NCI-H345 (cell line): Measurements from ENCODE around the gene FBXO48.
A peak's percentile ranks its signal among the peaks of the same experiment; 100 is the strongest.
"Not testable (repeated sequence)": the region's sequence is repeated elsewhere in the genome, so short reads cannot be mapped to it uniquely, and the experiment has no call there.

Source experiments
- DNase-seq: peaks from one replicate; lab custom pipeline; 2025; lab: John Stamatoyannopoulos, UW

The FBXO48 gene, protein sequence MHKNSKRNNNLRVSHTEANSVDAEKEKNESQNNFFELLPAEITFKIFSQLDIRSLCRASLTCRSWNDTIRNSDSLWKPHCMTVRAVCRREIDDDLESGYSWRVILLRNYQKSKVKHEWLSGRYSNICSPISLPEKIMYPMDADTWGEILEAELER

DNA sequence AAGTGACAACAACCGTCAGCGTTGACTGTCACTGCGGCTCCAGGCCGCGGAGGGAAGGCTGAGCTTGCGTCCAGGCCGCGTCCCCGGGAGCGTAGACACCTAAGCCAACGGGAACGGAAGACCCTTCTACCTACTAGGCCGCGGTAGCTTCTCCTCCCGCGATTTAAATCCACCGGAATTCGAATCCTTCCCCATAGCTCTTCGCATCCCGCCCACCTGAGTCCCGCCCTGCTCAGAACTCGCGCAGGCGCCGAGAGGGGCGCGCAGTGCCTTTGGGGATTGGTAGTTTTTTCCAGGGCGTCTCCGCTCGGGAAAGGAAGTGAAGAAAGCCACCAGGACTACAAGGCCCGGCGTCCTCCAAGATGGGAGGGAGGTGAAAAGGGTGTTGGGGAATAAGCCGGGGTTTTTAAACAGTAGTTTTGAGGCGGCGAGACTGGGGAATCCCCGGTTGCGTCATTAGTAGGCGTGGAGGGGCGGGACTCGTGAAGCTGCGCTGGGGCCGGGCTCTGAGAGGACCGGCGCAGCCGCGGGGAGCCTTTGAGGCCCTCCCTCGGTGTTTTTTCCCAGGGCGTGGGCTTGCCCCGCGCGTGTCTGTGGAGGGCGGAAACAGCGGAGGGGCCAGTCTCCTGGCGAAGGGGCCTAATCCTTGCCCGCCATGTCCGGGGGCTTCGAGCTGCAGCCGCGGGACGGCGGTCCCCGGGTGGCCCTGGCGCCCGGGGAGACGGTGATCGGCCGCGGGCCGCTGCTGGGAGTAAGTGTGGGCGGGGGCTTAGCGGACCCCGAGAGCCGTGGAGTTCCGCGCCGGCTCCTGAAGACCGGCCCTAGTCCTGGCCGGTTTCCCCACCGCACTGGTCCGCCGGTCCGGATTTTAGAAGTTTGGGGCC is at the start of gene FBXO48, which contains the start of gene APLF:
FBXO48 (minus strand) TSS at position 218 of the 884 bp plus-strand sequence. CDS start 2,149 bp downstream, outside the sequence.
APLF (plus strand) TSS at position 509 of the 884 bp plus-strand sequence; CDS start at position 656, 147 bp downstream.
- DNase-seq: peak; percentile 99

DNA sequence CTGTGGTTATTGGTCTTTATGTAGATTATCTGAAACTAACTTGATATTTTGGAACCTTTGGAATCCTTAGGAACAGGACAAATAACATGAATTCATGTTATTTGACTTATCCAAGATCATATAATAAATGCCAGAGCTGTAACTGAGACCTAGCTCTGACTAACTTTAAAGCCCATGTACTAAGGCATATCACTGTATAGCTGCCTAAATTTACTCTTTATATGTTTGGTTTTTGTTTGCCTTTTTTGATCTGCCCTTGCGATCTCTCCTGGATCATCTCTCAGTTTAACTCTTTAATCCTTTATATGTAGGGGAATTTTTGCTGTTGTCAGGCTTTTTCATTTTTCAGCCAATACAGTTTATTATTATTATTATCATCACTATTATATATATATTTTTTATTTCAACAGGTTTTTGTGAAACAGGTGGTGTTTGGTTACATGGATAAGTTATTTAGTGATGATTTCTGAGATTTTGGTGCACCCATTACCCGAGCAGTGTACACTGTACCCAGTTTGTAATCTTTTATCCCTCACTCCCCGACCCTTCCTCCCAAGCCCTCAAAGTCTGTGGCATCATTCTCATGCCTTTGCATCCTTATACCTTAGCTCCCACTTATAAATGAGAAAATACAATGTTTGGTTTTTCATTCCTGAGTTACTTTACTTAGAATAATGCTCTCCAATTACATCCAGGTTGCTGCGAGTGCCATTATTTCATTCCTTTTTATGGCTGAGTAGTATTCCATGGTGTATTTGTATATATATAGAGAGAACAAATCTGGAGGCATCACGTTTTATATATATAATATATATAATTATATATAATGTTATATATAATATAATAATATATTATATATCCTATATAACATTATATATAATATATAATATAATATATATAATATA is 49.2 kb upstream of the FBXO48 start:
- no peak for DNase-seq

DNA sequence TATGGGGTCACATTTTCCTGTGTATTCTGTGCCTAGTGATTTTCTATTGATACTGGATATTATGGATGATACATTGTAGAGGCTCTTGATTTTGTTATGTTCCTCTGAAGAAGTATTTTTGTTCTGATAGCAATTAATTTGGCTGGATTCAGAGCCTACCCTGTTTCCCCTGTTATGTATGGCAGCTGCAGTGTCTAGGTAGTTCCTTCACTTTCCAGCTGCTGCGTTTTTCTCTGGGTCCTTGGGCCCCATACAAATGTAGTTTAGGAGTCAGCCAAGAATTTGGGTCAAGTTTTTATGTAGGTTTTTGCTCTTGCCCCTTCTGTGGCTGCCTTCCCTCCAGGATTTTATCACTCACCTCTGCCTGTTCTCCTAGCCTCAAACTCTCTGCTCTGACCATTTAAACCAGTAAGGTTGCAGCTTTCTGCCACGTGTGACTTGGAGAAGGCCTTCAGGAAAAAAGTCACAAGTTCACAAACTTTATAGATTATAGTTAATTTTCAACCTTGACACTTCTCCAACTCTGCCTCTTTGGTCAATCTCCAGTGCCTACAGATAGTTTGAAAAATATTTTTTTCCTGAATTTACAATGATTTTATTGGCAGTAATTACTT is 47.3 kb upstream of the FBXO48 start:
- DNase-seq: no peak

DNA sequence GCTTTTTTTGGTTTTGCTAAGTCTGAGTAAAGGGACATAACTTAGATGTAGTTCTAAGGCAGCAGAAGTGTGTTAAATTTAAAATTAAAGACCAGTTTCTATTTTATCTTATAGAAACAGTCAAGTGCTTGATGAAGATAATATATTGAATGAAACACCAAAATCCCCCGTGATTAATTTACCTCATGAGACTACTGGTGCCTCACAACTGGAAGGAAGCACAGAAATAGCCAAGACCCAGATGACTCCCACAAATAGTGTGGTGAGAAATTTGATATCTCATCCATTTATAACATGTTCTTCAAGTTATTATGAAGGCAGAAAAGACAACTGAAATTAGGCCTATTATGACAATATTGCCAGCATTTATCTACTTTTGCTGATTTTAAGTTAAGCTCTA is 45.9 kb upstream of the FBXO48 start:
- no peak for DNase-seq

DNA sequence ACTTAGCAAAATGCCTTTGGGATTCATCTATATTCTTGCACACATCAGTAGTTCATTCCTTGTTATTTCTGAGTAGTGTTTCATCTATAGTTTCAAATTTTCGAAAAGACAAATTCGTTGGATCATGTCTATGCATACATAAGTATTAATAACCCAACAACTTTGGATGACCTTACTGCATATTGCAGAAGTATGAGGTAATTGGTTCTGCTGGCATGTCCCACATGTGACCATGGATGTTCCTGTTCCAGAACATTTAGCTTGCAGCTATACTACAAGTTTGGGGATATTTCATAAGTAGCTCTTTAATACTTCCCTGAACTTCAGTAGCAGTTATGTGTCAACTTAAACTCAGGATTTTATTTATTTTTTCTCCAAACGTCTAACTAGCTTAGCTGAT is 45.2 kb upstream of the FBXO48 start:
- DNase-seq: no peak

DNA sequence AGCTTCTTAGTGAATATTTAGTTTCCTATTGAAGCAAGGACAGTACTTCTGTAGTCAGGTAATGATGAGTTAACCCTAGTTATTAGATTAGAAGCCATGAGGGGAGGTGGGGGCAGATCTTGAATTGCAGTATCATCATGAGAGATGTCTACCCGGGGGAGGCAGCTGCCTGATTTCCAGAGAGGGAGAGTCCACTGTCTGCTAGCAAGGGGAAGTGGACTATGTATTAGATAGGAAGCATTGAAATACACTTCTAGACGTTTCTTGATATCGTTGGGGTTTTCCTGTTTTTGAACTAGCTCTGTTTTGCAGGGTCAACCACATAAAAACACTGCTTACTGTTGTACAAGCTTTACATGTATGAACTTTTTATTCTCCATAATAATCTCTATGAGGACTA is 39.1 kb upstream of the FBXO48 start:
- DNase-seq: no peak

DNA sequence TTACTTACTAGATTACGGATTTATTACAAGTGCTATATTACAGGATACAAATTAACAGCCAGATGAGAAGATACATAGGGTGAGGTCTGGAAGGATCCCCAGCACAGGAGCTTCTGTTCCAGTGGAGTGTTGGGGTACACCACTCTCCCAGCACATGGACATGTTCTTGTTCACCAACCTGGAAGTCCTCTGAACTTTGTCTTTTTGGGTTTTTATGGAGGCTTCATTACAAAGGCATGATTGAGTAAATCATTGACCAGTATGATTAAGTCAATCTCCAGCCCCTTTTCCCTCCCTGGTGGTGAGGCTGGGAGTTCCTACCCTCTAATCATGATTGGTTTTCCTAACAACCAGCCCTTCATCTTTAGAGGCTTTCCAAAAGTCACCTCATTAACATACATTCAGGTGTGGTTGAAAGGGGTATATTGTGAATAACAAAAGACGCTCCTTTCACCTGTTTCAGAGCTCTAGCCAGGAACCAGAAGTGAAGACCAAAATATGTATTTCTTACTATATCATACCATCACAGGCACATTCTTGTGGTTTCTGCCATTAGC is 38.6 kb upstream of the FBXO48 start:
- no peak for DNase-seq

DNA sequence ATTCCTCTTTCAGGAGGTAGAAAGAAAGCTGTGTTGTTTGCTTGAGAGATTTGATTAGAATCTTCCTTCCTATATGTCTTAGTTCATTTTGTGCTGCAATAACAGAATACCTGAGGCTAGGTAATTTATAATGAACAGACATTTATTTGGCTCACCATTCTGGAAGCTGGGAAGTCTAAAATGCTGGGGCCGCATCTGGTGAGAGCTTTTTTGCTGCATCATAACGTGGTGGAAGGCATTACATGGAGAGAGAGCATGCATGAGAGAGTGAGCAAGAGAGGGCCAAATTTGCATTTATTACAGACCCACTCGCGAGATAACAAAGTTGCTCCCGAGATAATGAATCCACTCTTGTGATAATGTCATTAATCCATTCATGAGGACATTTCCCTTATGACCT is 34.7 kb upstream of the FBXO48 start:
- no peak for DNase-seq

DNA sequence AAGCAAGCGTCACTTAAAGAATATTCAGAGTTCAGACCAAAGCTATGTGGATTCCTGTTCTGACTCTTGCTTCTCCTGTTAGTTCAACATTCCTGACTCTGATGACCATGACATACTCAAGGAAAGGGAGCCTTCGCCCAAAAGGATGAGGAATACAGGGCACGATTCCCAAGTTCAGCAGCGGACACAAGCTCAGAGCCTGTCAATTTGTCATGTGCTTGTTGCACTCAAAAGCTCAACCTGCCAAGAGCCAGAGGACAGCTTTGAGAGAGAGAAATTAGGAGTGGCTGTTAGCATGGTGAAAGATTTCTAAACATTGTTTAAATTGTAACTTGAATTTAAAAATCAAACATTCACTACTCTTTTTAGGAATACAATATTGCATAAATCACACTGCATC is 33.6 kb upstream of the FBXO48 start:
- DNase-seq: no peak

DNA sequence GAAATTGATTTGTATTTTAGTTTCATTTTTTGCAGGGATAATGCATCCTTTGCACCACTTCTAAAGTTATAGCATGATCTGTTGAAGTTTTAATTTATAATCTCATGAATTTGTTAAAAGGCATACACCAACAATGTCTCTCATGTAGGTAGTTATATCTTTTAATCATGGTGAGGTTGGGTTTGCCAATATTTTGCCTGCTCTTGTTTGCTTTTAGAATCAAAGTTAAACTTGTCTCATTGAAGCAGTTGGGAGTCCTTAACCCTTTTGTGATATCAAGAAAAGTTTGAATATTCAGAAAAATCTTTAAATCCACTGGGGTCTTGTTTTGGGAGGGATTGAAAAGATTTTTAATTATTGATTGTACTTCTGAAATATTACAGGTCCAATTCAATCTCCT is 32.0 kb upstream of the FBXO48 start:
- DNase-seq: no peak

DNA sequence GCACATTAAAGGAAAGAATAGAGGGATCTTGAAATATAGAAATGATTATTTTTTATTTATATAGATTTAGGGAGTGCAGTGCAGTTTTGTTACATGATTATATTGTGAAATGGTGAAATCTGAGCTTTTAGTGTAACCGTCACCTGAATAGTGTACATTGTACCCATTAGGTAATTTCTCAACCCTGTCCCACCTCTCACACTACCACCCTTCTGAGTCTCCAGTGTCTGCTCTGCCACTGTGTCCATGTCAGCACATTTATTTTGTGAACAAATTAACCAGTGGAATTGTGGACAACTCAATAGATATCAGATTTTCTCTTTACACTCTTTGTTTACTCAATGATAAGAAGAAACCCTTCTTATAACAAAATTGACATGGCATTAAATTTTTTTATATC is 24.5 kb upstream of the FBXO48 start:
- no peak for DNase-seq

DNA sequence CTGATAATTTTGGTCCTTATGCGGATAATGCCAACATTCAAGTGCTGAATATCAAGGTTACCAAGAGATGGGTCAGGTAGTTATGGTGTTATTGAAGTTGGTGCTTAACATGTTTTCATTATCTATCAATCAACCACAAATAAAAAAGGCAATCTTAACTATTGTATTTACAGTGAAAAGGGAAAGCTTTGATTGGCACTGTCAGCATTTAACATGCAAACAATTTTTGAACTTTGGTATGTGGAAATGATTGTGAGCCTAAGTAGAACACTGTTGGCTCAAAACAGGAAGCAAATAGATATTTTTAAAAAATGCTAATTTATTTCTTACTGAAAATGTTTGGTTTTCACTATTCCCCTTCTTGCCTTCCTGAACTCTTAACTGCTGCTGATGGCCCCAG is 22.2 kb upstream of the FBXO48 start:
- no peak for DNase-seq

DNA sequence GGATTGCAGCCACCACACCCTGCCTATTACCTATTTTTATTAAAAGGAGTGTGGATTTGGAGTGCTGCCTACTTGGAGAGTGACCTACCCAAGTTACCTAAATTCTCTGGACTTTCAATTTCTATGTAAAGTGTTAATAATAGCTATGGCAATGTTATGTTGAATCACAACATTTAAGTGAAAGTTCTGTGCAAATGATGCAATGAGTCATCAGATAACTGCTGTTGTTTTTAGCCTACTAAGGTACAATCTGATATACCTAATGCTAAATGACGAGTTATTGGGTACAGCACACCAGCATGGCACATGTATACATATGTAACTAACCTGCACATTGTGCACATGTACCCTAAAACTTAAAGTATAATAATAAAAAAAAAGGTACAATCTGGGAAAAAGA is 21.5 kb upstream of the FBXO48 start:
- DNase-seq: not testable (repeated sequence)

DNA sequence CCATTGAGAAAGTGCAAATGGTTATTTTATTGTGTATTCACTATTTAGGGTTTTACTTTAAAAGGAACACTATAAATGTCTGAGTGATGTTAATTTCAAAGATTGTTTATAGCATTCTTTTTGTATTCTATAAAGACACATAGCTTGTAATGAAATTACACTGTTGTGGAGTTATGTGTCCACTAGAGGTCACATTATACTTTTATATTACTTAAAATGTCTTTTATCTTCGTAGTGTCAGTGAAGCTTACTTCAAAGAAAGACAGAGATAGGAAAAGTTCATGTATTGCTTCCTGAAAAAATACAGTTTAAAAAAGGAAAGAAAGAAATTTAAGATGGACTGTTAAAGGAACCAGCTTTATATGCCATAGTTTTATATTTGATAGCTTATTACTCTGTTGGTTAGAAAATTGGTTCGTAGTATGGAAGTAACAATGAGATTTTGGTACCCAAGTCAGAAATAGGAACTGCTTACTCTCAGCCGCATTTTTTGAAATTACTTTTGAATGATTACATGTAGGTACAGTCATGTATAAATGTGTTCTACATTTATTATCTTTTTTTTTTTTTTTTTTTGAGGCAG is 20.8 kb upstream of the FBXO48 start:
- peak; percentile 30 for DNase-seq

DNA sequence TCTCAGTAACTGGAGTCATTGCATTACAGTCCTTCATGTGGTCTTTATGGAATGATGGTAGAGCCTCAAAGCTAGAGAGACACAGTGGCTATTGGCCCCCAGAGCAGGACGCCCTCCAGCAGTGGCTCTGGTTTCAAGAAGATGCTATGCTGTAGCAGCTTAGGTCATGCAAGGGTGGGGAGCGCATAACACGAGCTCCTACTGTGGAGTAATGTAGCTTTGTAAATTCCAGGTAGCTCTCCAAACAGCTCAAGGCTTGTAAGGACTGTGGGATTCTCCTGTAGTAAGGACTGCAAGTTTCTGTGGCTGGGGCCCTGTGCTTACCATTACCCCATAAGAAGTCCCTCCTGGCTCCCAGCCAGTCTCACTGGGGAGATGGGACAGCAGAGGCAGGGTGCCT is 15.9 kb upstream of the FBXO48 start:
- DNase-seq: no peak

DNA sequence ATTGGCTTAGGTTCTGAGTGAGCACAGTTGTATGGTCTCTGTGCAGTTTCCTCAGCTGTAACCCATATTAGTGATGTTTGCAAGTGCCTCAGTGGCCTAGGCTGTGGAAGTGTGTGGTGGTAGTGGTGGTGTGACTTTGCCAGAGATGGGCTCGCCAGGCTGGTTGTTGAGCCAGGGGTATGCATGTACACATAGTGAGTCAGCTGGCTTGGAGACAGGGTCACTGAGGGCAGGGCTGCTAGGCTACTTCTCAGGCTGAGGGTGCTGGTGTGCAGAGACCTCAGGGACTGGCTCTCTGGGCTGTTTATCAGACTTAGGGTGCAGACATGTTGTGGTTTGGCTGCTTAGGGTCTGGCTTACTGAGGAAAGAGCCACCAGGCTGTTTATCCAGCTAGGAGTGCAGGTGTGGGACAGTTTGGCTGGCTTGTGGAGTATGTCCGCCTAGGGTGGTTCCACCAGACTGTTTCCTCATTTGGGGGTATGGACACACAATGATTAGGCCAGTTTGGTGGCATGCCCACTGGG is 15.3 kb upstream of the FBXO48 start:
- DNase-seq: no peak

DNA sequence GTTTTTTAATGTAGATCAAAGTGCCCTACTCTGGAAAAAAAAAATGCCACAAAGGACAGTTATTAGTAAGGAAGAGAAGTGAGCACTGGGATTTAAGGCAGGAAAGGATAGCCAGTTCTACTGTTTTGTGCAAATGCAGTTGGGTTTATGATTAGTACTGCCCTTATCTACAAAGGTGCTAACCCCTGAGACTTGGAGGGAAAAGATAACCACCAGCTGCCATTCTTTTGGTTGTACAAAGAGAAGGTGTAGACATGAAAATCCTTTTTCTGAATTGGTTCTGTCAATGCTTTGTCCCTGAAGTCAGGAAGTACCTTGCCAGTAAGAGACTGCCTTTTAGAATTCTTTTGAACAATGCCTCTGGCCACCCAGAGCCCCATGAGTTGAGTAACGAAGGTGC is 11.6 kb upstream of the FBXO48 start:
- DNase-seq: no peak

DNA sequence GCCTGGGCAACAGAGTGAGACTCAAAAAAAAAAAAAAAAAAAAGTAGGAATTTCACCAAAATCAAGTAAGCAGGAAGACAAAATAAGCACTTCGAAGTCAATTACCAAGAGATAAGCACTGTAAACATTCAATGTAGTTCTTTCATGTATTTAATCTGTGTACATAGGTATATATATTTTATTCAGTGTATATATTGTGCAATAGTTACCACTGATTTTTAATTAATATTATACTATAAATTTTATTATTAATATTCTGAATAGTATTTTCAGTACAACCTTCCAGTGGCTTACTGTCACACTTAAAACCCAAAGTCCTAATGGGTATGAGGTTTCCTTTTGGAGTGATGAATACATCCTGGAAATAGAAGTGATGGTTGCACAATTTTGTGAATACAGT is 9.4 kb upstream of the FBXO48 start:
- no peak for DNase-seq

DNA sequence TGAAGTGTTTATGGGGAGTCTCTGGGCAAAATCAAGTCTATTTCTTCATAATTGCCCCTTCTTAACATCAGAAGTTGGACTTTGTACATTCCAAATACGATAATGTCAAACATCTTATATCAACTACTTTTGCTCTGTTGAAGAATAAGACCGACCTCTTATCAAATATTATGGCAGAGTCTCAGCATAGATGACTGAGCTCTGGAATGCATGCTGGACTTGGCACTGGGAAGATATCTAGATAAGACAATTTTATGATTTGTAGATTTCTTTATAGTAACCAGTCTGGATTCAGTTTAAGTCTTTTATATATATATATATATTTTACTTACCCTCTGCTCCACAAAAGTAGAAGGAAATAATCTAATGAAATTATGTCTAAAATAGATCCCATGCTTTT is 8.5 kb upstream of the FBXO48 start:
- no peak for DNase-seq

DNA sequence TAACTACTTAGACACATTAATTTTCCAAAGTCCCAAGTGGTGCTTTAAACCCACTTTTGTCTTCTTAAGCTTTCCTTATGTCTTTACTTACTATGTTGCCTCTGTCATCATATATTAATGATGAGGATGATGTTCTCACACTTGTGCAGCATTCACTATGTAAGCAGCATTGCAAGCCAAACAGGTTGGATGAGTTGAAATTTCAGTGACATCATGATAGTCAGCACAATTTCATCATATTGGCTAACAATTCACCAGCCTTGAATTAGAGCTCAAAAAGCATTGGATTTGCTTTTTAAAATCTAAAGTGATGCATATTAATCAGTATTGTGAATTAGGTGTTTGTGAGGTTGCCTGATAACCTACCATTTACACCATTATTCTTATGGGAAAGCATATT is 8.0 kb upstream of the FBXO48 start:
- no peak for DNase-seq

DNA sequence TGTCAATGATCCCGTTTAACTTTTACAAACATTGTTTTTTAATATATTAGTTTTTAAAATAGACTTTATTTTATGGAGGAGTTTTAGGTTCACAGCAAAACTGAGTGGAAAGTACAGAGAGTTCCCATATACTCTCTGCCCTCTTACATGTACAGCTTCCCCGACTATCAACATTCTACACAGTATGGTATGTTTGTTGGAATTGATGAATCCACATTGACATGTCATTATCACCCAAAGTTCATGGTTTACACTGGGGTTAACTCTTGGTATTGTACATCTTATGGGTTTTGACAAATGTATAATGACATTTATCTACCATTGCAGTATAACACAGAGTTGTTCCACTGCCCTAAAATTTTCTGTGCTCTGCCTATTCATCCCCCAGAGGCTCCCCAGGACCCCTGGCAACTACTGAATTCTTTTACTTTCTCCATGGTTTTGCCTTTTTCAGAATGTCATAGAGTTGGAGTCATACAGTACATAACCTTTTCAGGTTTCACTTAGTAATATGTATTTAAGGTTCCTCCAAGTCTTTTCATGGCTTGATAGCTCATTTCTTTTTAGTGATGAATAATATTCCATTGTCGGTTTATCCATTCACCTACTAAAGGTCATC is 5.8 kb upstream of the FBXO48 start:
- no peak for DNase-seq
